ENCODE results near the gene GJC1.

- no peak for TF ChIP-seq POLR2A (IDR thresholded peaks at IDR 0.05)
- no peak for TF ChIP-seq CTCF (IDR thresholded peaks at IDR 0.05)
These were observed 21.9 kb downstream of the GJC1 start for GRCh38 chr17:44808156-44808555.
